NK-92 treated with Interleukin-12 subunit alpha and Interleukin-12 subunit beta, amount 100 ng/mL, for 24 hours (cell line): ENCODE data around the gene VIPR1.
"Not testable (repeated sequence)": the region's sequence is repeated elsewhere in the genome, so short reads cannot be mapped to it uniquely, and the experiment has no call there.

Experiments used
- DNase-seq: peaks from one replicate; lab custom pipeline; 2025; lab: John Stamatoyannopoulos, UW

VIPR1 gene

GRCh38 chr3:42579346-42579745 is 76.9 kb downstream of the VIPR1 start:
- DNase-seq: not testable (repeated sequence)

GRCh38 chr3:42581400-42581708 is 78.9 kb downstream of the VIPR1 start:
- no peak for DNase-seq

- DNase-seq: peak; percentile 95
Measured at GRCh38 chr3:42581709-42582473, 79.4 kb downstream of the VIPR1 start, which contains the start of gene SEC22C. SEC22C (minus strand) TSS chr3:42581967; CDS start chr3:42569046, 12,921 bp downstream.

- DNase-seq: no peak
Measured at GRCh38 chr3:42582474-42583070, 80.1 kb downstream of the VIPR1 start.
